Esophagus muscularis mucosa (tissue), 4 donors: ENCODE results near the gene ASTN2. TPM values are rescaled to one million over a fixed set of nuclear protein-coding genes. Genes with fewer than 3 reads are reported as not detected.

Experiments used
- DNase-seq: peaks from one replicate; pipeline ENCODE4 v3.0.0-alpha.2; 2017; ENCODE audit errors: extremely low spot score
- H3K27ac ChIP-seq, 4 donors: fragments of 200-600 bp; sonication (generic); replicated peaks in 1 of 4; 1 replicate in 3 of 4; 2 replicates in 1 of 4; pipeline ENCODE4 v1.5.1; 2016 to 2019; ENCODE audit warnings: mild to moderate bottlenecking in 1 of 4
- H3K27me3 ChIP-seq, 4 donors: fragments of 200-600 bp; sonication (generic); one replicate each; pipeline versions ENCODE4 v1.5.1 to v1.6.0; 2016 to 2019
- H3K36me3 ChIP-seq, 4 donors: fragments of 200-600 bp; sonication (generic); one replicate each; pipeline ENCODE4 v1.5.1; 2016 to 2019
- H3K4me1 ChIP-seq, 4 donors: fragments of 200-600 bp; sonication (generic); one replicate each; pipeline ENCODE4 v1.5.1; 2016 to 2019
- H3K4me3 ChIP-seq, 4 donors: fragments of 200-600 bp; sonication (generic); 1 replicate in 2 of 4; 2 replicates in 2 of 4; pipeline ENCODE4 v1.5.1; 2016 to 2019; ENCODE audit warnings: mild to moderate bottlenecking in 4 of 4, moderate library complexity in 1 of 4
- H3K9me3 ChIP-seq, 4 donors: fragments of 200-600 bp; sonication (generic); 1 replicate in 3 of 4; 2 replicates in 1 of 4; pipeline ENCODE4 v1.5.1; 2016 to 2019
- EP300 ChIP-seq: sonication (generic); formaldehyde crosslinking; IDR thresholded peaks from one replicate; pipeline ENCODE4 v1.6.1; 2017; ENCODE audit warnings: antibody characterized with exemption
- POLR2A ChIP-seq: fragments of 450-650 bp; IDR thresholded peaks from one replicate; pipeline ENCODE4 v1.6.1; 2017; ENCODE audit warnings: antibody characterized with exemption, moderate library complexity, mild to moderate bottlenecking, low read depth
- POLR2AphosphoS5 ChIP-seq, 2 donors: sonication (generic); formaldehyde crosslinking; IDR thresholded peaks; one replicate each; pipeline ENCODE4 v1.6.1; 2017; ENCODE audit warnings: antibody characterized with exemption in 2 of 2
- WGBS: methylation state at CpG from one replicate; pipeline ENCODE4 v1.1.5; 2018; 5-methylcytosine and 5-hydroxymethylcytosine counted together
- intact Hi-C: fragments of 100-400 bp; cut with DNase I; formaldehyde crosslinking; loops from one replicate; pipeline ENCODE4 v1.15.1; 2023
- total RNA-seq, 4 donors: library from RNA; depleted of rRNA; stranded (reverse); fragments of >200 nt; gene quantifications; one replicate each; pipeline versions ENCODE4 v1.1.0 to v1.2.1, GENCODE V29; 2016
- TF ChIP-seq, protein P1 (sequence below), 3 experiments: fragments of 200-600 bp in 2 of 3; fragments of 450-650 bp in 1 of 3; sonication (generic) in 2 of 3; IDR thresholded peaks; one replicate each; pipeline ENCODE4 v1.5.1; 2017 to 2019; ENCODE audit warnings: antibody characterized with exemption in 3 of 3, mild to moderate bottlenecking in 2 of 3, moderate library complexity in 1 of 3

Gene ASTN2
- total RNA-seq, 4 donors from 2014 or later, result 4.2 to 6.9 (median 5.5) TPM

DNA sequence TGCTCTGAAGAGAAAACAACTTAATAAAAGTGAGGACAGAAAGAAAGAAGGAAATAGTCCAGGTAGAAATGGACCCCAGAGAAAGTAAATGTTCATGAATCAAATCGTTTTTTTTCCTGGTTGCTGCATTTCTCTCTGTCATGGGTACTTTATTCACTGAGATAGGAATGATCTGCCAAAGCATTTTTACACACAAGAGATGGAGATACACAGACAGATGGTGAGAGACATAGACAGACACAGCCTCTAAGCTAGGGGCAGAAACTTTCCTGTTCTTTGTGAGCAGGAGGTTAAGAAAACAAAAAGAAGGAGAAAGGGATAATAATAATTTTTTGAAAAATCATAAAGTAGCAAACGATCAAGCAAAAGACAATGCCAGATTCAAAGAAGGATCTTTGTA is 73.7 kb downstream of the ASTN2 start:
- DNase-seq, result no peak
- Histone ChIP-seq H3K4me3 (no peak overlapping the region), H3K36me3 (no peaks in the 10 kb centered on the region), H3K9me3 (peaks cover 0 to 4% (median 0%) of the 10 kb centered on the region in 4 donors), H3K4me1 (no peaks in the 10 kb centered on the region), H3K27me3 (no peaks in the 10 kb centered on the region), H3K27ac (no peak overlapping the region)
- 44% methylated on average over 2 of the region's 2 CpGs for WGBS
- TF ChIP-seq POLR2AphosphoS5 (IDR thresholded peaks at IDR 0.05) (no peak), EP300 (no peak), POLR2A (no peak)
- TF ChIP-seq, protein P1, sequence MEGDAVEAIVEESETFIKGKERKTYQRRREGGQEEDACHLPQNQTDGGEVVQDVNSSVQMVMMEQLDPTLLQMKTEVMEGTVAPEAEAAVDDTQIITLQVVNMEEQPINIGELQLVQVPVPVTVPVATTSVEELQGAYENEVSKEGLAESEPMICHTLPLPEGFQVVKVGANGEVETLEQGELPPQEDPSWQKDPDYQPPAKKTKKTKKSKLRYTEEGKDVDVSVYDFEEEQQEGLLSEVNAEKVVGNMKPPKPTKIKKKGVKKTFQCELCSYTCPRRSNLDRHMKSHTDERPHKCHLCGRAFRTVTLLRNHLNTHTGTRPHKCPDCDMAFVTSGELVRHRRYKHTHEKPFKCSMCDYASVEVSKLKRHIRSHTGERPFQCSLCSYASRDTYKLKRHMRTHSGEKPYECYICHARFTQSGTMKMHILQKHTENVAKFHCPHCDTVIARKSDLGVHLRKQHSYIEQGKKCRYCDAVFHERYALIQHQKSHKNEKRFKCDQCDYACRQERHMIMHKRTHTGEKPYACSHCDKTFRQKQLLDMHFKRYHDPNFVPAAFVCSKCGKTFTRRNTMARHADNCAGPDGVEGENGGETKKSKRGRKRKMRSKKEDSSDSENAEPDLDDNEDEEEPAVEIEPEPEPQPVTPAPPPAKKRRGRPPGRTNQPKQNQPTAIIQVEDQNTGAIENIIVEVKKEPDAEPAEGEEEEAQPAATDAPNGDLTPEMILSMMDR (IDR thresholded peaks at IDR 0.05), result no peak
- intact Hi-C loops, result no loop called here

GRCh38 chr9:117340422-117340821 is 74.4 kb downstream of the ASTN2 start:
- H3K4me1 ChIP-seq, result no peaks in the 10 kb centered on the region
- no peaks in the 10 kb centered on the region for H3K27me3 ChIP-seq
- no peak for DNase-seq
- H3K36me3 ChIP-seq, result no peaks in the 10 kb centered on the region
- H3K27ac ChIP-seq, result no peak overlapping the region
- 89% methylated on average over 4 of the region's 4 CpGs for WGBS
- TF ChIP-seq, protein P1 (IDR thresholded peaks at IDR 0.05), result no peak
- TF ChIP-seq POLR2A, result no peak
- no peak for TF ChIP-seq POLR2AphosphoS5 (IDR thresholded peaks at IDR 0.05)
- TF ChIP-seq EP300, result no peak
- intact Hi-C loops, result no loop called here
- H3K9me3 ChIP-seq, result peaks cover 0 to 4% (median 0%) of the 10 kb centered on the region in 4 donors
- H3K4me3 ChIP-seq, result no peak overlapping the region

DNA sequence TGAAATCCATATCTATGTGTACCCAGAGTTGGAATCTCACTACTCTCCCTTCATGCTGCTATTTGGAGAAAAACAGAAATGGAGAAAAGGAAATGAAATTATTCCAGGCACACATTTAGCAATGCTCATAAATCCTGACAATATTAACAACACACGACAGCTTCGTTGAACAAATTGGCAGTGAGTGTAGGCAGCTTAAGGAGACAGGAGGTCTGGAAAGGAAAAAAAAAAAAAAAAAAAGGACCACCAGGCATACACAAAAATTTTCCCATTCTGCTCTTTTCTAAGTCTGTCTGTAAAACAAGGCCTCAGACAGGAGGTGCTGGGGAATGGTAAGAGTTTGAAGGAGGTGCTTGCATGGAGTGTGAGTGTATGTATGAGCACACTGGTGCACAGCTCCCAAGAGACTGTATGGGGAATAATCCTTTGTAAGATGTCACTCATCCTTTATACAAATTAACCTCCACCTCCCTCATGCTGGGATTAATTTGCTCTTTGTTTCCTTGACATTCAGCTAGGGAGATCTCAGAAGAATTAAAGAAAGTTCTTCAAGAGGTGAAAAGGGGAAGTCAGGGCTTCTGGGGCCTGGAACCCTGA is 78.9 kb downstream of the ASTN2 start:
- H3K4me1 ChIP-seq, result no peaks in the 10 kb centered on the region
- no peak for TF ChIP-seq EP300
- no peak for TF ChIP-seq POLR2A
- TF ChIP-seq POLR2AphosphoS5 (IDR thresholded peaks at IDR 0.05), result no peak
- TF ChIP-seq, protein P1 (IDR thresholded peaks at IDR 0.05), result no peak
- intact Hi-C loops, result no loop called here
- no peak overlapping the region for H3K27ac ChIP-seq
- no peaks in the 10 kb centered on the region for H3K27me3 ChIP-seq
- H3K9me3 ChIP-seq, result no peaks in the 10 kb centered on the region
- DNase-seq, result no peak
- no peaks in the 10 kb centered on the region for H3K36me3 ChIP-seq
- 32% methylated on average over 2 of the region's 2 CpGs for WGBS
- H3K4me3 ChIP-seq, result no peak overlapping the region

DNA sequence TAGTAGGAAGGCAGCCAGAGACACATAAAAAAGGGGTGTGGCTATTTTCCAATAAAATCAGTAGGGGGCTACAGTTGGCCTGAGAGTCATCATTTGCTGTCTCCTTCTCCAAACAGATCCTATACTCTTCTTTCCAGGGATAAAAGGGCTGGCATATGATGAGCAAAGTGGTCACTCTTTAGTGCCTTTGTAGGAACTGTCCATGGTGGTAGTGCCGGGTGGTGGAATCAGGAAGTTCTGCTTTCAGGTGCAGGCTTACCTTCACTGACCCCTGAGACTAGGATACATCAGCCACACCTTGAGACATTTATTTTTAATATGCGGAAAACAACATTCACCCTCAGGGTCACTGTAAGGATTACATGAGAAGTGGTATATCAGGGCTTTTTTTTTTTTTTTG is 80.8 kb downstream of the ASTN2 start:
- H3K4me3 ChIP-seq, result no peak overlapping the region
- 71% methylated on average over 2 of the region's 2 CpGs for WGBS
- no peak for DNase-seq
- no peaks in the 10 kb centered on the region for H3K36me3 ChIP-seq
- H3K9me3 ChIP-seq, result no peaks in the 10 kb centered on the region
- H3K27ac ChIP-seq, result no peak overlapping the region
- intact Hi-C loops, result no loop called here
- TF ChIP-seq EP300, result no peak
- no peak for TF ChIP-seq POLR2A
- TF ChIP-seq POLR2AphosphoS5 (IDR thresholded peaks at IDR 0.05), result no peak
- TF ChIP-seq, protein P1 (IDR thresholded peaks at IDR 0.05), result no peak
- H3K4me1 ChIP-seq, result no peaks in the 10 kb centered on the region
- H3K27me3 ChIP-seq, result no peaks in the 10 kb centered on the region

GRCh38 chr9:117325831-117326230 is 89.0 kb downstream of the ASTN2 start:
- Histone ChIP-seq H3K36me3 (no peaks in the 10 kb centered on the region), H3K27me3 (no peaks in the 10 kb centered on the region), H3K4me1 (no peaks in the 10 kb centered on the region), H3K4me3 (no peak overlapping the region), H3K27ac (no peak overlapping the region), H3K9me3 (no peaks in the 10 kb centered on the region)
- TF ChIP-seq EP300, result no peak
- TF ChIP-seq POLR2A, result no peak
- TF ChIP-seq, protein P1 (IDR thresholded peaks at IDR 0.05), result no peak
- TF ChIP-seq POLR2AphosphoS5 (IDR thresholded peaks at IDR 0.05), result no peak
- DNase-seq, result no peak
- intact Hi-C loops, result no loop called here
- WGBS, result 51% methylated on average over 2 of the region's 2 CpGs
